Stimulated activated CD4-positive, alpha-beta T cell treated with anti-CD3 and anti-CD28 coated beads, Interleukin-4, amount 100 ng/mL, for 4 hours (primary cell): Measurements from ENCODE around the gene PRPS1.
"Not testable (repeated sequence)": the region's sequence is repeated elsewhere in the genome, so short reads cannot be mapped to it uniquely, and the experiment has no call there.

Source experiments
- DNase-seq, 2 experiments: peaks; one replicate each; pipeline ENCODE4 v3.0.0-alpha.2; 2020

The PRPS1 gene

GRCh38 chrX:107627838-107628661 is at the start of gene PRPS1:
Gene PRPS1 (plus strand): TSS chrX:107628510. CDS start chrX:107628629, 119 bp downstream.
- DNase-seq = peak; percentile 78 to 90

GRCh38 chrX:107579956-107580355 is 48.4 kb upstream of the PRPS1 start:
- no peak for DNase-seq

GRCh38 chrX:107581923-107582322 is 46.4 kb upstream of the PRPS1 start:
- DNase-seq = no peak

- DNase-seq = no peak
Observed at GRCh38 chrX:107589243-107589642, 39.1 kb upstream of the PRPS1 start.

- no peak for DNase-seq
Observed at GRCh38 chrX:107596651-107597050, 31.7 kb upstream of the PRPS1 start.

GRCh38 chrX:107597264-107597663 is 31.0 kb upstream of the PRPS1 start:
- no peak for DNase-seq

- DNase-seq = no peak
Observed at GRCh38 chrX:107597791-107598190, 30.5 kb upstream of the PRPS1 start.

GRCh38 chrX:107599450-107599861 is 28.9 kb upstream of the PRPS1 start:
- DNase-seq = no peak

GRCh38 chrX:107600366-107600765 is 27.9 kb upstream of the PRPS1 start:
- no peak for DNase-seq

GRCh38 chrX:107601326-107601725 is 27.0 kb upstream of the PRPS1 start:
- no peak for DNase-seq

- no peak for DNase-seq
Observed at GRCh38 chrX:107601759-107602158, 26.6 kb upstream of the PRPS1 start.

- no peak for DNase-seq
Observed at GRCh38 chrX:107602694-107603239, 25.5 kb upstream of the PRPS1 start.

GRCh38 chrX:107603429-107604159 is 24.7 kb upstream of the PRPS1 start:
- no peak for DNase-seq

- not testable (repeated sequence) for DNase-seq
Observed at GRCh38 chrX:107609061-107609460, 19.2 kb upstream of the PRPS1 start.

GRCh38 chrX:107610667-107611066 is 17.6 kb upstream of the PRPS1 start:
- DNase-seq = no peak

- no peak for DNase-seq
Observed at GRCh38 chrX:107619885-107620322, 8.4 kb upstream of the PRPS1 start.

- no peak for DNase-seq
Observed at GRCh38 chrX:107624893-107625292, 3.4 kb upstream of the PRPS1 start.

GRCh38 chrX:107625739-107626138 is 2.6 kb upstream of the PRPS1 start:
- no peak for DNase-seq

GRCh38 chrX:107626481-107626880 is 1.8 kb upstream of the PRPS1 start:
- DNase-seq = no peak

- no peak for DNase-seq
Observed at GRCh38 chrX:107626916-107627315, 1.4 kb upstream of the PRPS1 start.

- peak; percentile 15 to 36 for DNase-seq
Observed at GRCh38 chrX:107628662-107629539, 591 bp downstream of the PRPS1 start.

GRCh38 chrX:107629540-107629909 is 1.2 kb downstream of the PRPS1 start:
- DNase-seq = peak in 1 of 2 experiments; percentile 1
